VCaP (cell line): ENCODE results near the gene GINS3.
"Not testable (repeated sequence)": the region's sequence is repeated elsewhere in the genome, so short reads cannot be mapped to it uniquely, and the experiment has no call there.

ENCODE experiments used
- H3K27ac ChIP-seq: fragments of 450-650 bp; 2 replicates; pipeline ENCODE4 v1.5.1; 2017
- TF ChIP-seq, protein P1 (sequence below): fragments of 450-650 bp; conservative IDR thresholded peaks from 2 replicates; pipeline ENCODE4 v1.5.1; 2017; ENCODE audit warnings: mild to moderate bottlenecking, moderate library complexity

The GINS3 gene

DNA sequence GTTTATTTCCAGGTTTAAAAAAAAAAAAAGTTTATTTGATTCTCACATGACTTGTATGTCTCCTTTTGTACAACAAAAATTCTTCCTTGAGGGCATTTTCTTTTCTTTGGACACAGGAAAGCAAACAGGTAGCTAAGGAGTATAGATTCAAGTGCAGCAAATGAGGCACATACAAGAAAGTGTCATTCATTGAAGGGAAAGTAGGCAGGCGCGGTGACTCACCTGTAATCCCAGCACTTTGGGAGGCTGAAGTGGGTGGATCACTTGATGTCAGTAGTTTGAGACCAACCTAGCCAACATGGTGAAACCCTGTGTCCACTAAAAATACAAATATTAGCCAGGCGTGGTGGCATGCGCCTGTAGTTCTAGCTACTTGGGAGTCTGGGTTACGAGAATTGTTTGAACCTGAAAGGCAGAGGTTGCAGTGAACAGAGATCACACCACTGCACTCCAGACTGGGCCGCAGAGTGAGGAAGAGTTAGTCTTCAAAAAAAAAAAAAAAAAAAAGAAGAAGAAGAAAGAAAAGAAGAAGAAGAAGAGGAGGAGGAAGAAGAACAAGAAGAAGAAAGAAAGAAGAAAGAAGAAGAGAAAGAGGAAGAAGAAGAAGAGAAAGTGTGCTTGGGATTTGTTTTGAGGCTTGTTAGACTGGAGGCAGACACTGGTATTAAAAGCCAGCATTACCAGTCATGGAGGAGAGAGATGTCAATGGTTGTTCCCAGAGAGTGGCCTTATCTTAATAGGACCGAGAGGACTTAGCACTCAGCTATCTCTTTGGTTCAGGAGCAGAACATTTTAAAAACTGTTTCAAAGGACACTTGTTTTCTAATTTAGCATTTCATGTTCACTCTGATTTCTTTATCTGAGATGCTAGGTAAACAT, 19.7 kb downstream of the GINS3 start:
- H3K27ac ChIP-seq: no peak overlapping the region
- TF ChIP-seq, protein P1, sequence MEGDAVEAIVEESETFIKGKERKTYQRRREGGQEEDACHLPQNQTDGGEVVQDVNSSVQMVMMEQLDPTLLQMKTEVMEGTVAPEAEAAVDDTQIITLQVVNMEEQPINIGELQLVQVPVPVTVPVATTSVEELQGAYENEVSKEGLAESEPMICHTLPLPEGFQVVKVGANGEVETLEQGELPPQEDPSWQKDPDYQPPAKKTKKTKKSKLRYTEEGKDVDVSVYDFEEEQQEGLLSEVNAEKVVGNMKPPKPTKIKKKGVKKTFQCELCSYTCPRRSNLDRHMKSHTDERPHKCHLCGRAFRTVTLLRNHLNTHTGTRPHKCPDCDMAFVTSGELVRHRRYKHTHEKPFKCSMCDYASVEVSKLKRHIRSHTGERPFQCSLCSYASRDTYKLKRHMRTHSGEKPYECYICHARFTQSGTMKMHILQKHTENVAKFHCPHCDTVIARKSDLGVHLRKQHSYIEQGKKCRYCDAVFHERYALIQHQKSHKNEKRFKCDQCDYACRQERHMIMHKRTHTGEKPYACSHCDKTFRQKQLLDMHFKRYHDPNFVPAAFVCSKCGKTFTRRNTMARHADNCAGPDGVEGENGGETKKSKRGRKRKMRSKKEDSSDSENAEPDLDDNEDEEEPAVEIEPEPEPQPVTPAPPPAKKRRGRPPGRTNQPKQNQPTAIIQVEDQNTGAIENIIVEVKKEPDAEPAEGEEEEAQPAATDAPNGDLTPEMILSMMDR: no peak

DNA sequence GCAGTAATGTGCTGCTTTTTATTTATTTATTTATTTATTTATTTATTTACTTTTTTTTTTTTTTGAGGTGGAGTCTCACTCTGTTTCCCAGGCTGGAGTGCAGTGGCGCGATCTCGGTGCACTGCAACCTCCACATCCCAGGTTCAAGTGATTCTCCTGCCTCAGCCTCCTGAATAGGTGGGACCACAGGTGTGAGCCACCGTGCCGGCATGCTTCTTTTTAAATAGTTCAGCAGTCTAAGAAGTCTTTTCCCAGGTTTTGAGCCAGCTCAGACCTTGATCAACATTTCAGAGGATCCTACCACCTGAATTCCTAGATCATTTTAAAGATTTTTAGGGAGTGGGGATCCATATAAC, 20.3 kb downstream of the GINS3 start:
- H3K27ac ChIP-seq: not testable (repeated sequence)

DNA sequence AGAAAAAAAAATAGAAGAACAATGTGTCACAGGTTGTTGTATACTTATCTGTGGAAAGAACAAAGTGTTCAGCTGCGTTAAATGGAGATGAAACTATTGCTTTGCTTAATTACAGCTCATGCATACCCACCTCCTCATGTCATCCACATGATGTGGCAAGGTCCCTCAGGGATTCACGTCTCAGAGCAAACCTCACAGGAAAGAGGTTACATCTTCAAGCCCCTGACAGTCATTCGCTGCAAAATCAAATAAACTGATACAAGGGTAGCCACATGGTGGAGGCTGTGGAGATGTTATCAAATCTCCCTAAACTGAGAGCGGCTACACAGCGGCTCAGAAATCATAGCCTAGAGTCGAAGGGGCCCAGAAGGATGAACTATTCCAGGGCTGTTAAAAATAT, 21.1 kb downstream of the GINS3 start:
- no peak overlapping the region for H3K27ac ChIP-seq
- TF ChIP-seq, protein P1: no peak

DNA sequence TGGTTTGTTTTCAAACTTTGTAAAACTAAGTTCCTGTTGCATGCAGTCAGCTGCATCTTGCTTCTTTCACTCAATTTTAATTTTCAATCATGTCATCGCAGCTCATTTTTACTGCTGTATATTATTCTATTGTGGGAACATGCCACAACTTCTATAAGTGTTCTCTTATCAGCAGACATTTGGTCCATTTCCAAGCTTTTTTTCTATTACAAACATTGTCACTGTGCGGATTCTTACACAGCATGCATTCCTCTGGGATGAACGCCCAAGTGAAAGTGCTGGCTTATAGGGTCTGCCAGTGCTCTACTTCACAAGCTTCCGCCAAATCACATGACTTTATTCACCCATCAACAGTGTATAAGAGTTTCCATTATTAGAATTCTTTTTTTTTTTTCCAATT, 22.7 kb downstream of the GINS3 start:
- TF ChIP-seq, protein P1: no peak

DNA sequence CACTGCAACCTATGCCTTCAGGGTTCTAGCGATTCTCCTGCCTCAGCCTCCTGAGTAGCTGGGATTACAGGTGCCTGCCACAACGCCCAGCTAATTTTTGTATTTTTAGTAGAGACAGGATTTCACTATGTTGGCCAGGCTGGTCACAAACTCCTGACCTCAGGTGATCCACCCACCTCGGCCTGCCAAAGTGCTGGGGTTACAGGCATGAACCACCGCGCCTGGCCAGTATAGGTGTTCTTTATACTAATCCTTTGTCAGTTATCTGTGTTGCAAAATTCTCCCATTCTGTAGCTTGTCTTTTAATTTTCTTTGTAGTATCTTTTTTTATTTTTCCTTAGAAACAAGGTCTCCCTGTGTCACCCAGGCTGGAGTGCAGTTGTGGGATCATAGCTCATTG, 23.7 kb downstream of the GINS3 start:
- H3K27ac ChIP-seq: not testable (repeated sequence)

More for the DNA sequence above, 22.7 kb downstream of the GINS3 start:
- H3K27ac ChIP-seq: no peak overlapping the region

DNA sequence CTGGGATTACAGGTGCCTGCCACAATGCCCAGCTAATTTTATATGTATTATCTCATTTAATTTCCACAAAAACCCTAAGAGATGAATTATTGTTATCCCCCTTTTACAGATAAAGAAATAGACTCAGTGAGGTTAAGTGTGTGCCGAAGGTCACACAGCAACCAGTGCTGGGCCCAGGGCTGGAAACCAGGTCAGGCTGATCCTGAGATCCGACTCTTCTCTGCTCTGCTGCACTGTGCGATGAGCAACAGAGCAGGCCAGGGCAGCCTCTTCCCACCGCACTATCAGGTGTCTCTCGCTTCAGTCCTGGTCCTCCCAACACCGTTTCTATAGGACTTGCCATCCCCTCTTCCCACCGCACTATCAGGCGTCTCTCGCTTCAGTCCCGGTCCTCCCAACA, 24.8 kb downstream of the GINS3 start:
- H3K27ac ChIP-seq: no peak overlapping the region
- TF ChIP-seq, protein P1: no peak

DNA sequence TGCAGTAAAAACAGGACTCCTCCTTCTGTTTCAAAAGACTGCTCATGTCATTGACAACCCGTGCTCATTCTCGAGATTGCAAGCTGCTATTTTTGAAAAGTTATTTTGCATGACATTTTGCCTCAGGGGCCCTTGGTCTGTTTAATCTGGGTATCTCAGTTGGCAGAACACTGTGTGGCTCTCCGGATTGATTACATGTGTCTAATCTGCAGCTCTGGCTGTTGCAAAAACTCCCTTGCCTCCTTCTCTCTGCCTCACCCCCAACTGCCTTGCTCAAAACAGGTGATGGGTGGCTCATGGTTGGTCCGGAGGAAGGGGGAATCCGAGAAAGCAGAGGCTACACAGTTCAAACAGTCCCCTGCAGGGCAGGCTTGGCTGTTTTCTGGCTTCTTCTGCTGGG, 25.3 kb downstream of the GINS3 start:
- H3K27ac ChIP-seq: no peak overlapping the region; the same call in 1 of the 2 replicates
- TF ChIP-seq, protein P1: no peak

DNA sequence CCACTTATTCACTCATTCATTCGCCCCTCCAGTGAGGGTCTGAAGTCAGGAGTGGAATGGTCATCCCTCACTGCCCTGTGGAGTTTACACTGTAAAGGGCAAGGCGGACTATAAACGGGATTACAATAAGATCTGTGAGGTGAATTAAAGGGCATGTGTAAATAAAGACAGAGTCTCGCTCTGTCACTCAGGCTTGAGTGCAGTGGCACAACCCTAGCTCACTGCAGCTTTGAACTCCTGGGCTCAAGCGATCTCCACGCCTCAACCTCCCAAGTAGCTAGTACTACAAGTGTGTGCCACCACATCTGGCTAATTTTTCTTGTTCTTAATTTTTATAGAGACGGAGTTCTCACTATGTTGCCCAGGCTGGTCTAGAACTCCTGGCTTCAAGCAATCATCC, 25.8 kb downstream of the GINS3 start:
- H3K27ac ChIP-seq: no peak overlapping the region; the same call in 1 of the 2 replicates
- TF ChIP-seq, protein P1: no peak

DNA sequence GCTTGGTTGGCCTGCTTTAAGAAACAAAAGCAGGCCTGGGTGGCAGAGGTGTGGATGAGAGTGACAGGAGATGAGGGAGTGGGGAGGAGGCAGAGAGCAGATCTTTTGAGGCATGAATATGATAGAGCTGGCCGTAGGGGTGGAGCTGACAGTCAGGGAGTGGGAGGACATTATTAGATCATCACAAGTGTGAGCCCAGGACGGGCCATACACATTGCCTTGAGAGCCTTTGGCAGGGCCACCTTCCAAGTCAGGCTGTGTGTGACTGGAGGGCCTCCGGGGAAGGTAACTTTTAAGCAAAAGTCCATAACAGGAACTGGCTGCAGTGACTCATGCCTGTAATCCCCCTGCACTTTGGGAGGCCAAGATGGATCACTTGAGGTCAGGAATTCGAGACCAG, 26.3 kb downstream of the GINS3 start:
- TF ChIP-seq, protein P1: no peak
- H3K27ac ChIP-seq: no peak overlapping the region
